HEK293 (cell line): ENCODE measurements around the gene NCAPD3.

ENCODE experiments used
- CTCF ChIA-PET: fragments of 350-600 bp; formaldehyde crosslinking; extraction: SDS; loops from one replicate; lab custom pipeline; 2021; ENCODE audit warnings: antibody characterized with exemption; lab: Yijun Ruan, JAX
- POLR2A ChIA-PET: fragments of 300-600 bp; formaldehyde crosslinking; extraction: SDS; loops from one replicate; lab custom pipeline; 2020; ENCODE audit warnings: antibody characterized with exemption, inconsistent platforms; lab: Yijun Ruan, JAX
- H3K27ac ChIP-seq: fragments of 200-500 bp; sonication (Bioruptor generic); 2 replicates; pipeline ENCODE4 v1.5.1; 2014; ENCODE audit warnings: low read depth, low read length, control low read depth, inconsistent platforms; ENCODE audit errors: extremely low read depth
- H3K36me3 ChIP-seq, 2 experiments: fragments of 200-500 bp in 1 of 2; sonication (Bioruptor generic) in 1 of 2; 1 replicate in 1 of 2; 2 replicates in 1 of 2; pipeline ENCODE4 v1.5.1; 2014 to 2017; ENCODE audit warnings: inconsistent platforms in 2 of 2, low read length in 2 of 2; ENCODE audit not compliant: control insufficient read depth in 2 of 2, insufficient read depth in 1 of 2
- H3K4me1 ChIP-seq: fragments of 200-500 bp; sonication (Bioruptor generic); 2 replicates; pipeline ENCODE4 v1.5.1; 2014; ENCODE audit warnings: mild to moderate bottlenecking, low read length, inconsistent platforms; ENCODE audit not compliant: control insufficient read depth, insufficient read depth
- H3K4me3 ChIP-seq: 2 replicates; pipeline ENCODE4 v1.5.1; 2011; ENCODE audit warnings: low read depth, mild to moderate bottlenecking, control low read depth, low read length, moderate library complexity
- H3K9me3 ChIP-seq: fragments of 200-500 bp; sonication (Bioruptor generic); 2 replicates; pipeline ENCODE4 v1.5.1; 2014; ENCODE audit warnings: low read depth, low read length, inconsistent platforms; ENCODE audit not compliant: control insufficient read depth, insufficient read depth
- GLI4 ChIP-seq: fragments of 450-650 bp; formaldehyde crosslinking; IDR thresholded peaks from 2 replicates; pipeline ENCODE4 v1.5.1; 2016; ENCODE audit warnings: missing biosample characterization, missing genetic modification characterization
- GLIS1 ChIP-seq: fragments of 450-650 bp; formaldehyde crosslinking; IDR thresholded peaks from 2 replicates; pipeline ENCODE4 v1.5.1; 2016; ENCODE audit warnings: missing biosample characterization, missing genetic modification characterization
- HOXC10 ChIP-seq: sonication (generic); formaldehyde crosslinking; IDR thresholded peaks from 2 replicates; pipeline ENCODE4 v1.8.1; 2023; ENCODE audit warnings: mild to moderate bottlenecking, missing genetic modification reagents
- SP3 ChIP-seq: fragments of 450-650 bp; formaldehyde crosslinking; IDR thresholded peaks from 2 replicates; pipeline ENCODE4 v1.5.1; 2016; ENCODE audit warnings: missing biosample characterization, missing genetic modification characterization
- SP7 ChIP-seq: fragments of 450-650 bp; formaldehyde crosslinking; IDR thresholded peaks from 2 replicates; pipeline ENCODE4 v1.5.1; 2016; ENCODE audit warnings: missing biosample characterization, missing genetic modification characterization
- TCF7L2 ChIP-seq: IDR thresholded peaks from 2 replicates; pipeline ENCODE4 v1.6.1; 2011; ENCODE audit warnings: low read depth, mild to moderate bottlenecking, inconsistent platforms, low read length, moderate library complexity, borderline replicate concordance
- YY1 ChIP-seq: fragments of 450-650 bp; formaldehyde crosslinking; IDR thresholded peaks from 2 replicates; pipeline ENCODE4 v1.5.1; 2018; ENCODE audit warnings: missing biosample characterization, missing genetic modification characterization
- ZFP41 ChIP-seq: fragments of 450-650 bp; formaldehyde crosslinking; IDR thresholded peaks from 2 replicates; pipeline ENCODE4 v1.5.1; 2016; ENCODE audit warnings: missing biosample characterization, missing genetic modification characterization, borderline replicate concordance
- ZNF132 ChIP-seq: fragments of 450-650 bp; formaldehyde crosslinking; IDR thresholded peaks from 2 replicates; pipeline ENCODE4 v1.5.1; 2017; ENCODE audit warnings: missing biosample characterization, missing genetic modification characterization, borderline replicate concordance
- ZNF202 ChIP-seq: fragments of 450-650 bp; formaldehyde crosslinking; IDR thresholded peaks from 2 replicates; pipeline ENCODE4 v1.5.1; 2016; ENCODE audit warnings: missing biosample characterization, missing genetic modification characterization, borderline replicate concordance
- ZNF24 ChIP-seq: fragments of 450-650 bp; formaldehyde crosslinking; IDR thresholded peaks from 2 replicates; pipeline ENCODE4 v1.5.1; 2016; ENCODE audit warnings: missing biosample characterization, missing genetic modification characterization
- ZNF274 ChIP-seq, 2 experiments: fragments of 200-500 bp in 1 of 2; fragments of 450-650 bp in 1 of 2; sonication (Bioruptor generic) in 1 of 2; formaldehyde crosslinking in 1 of 2; IDR thresholded peaks; 2 replicates each; pipeline versions ENCODE4 v1.5.1 to v1.6.1; 2014 to 2016; ENCODE audit warnings: borderline replicate concordance in 1 of 2, inconsistent platforms in 1 of 2, low read length in 1 of 2, missing biosample characterization in 1 of 2, missing genetic modification characterization in 1 of 2
- ZNF302 ChIP-seq: fragments of 450-650 bp; formaldehyde crosslinking; IDR thresholded peaks from 2 replicates; pipeline ENCODE4 v1.5.1; 2016; ENCODE audit warnings: missing biosample characterization, missing genetic modification characterization, low read depth
- ZNF341 ChIP-seq: fragments of 450-650 bp; formaldehyde crosslinking; IDR thresholded peaks from 2 replicates; pipeline ENCODE4; 2016; ENCODE audit warnings: low read depth, missing biosample characterization, missing genetic modification characterization
- ZNF354C ChIP-seq: fragments of 450-650 bp; formaldehyde crosslinking; IDR thresholded peaks from 2 replicates; pipeline ENCODE4 v1.5.1; 2016; ENCODE audit warnings: missing biosample characterization, missing genetic modification characterization, low read depth, borderline replicate concordance
- ZNF366 ChIP-seq: fragments of 450-650 bp; formaldehyde crosslinking; conservative IDR thresholded peaks from 2 replicates; pipeline ENCODE4 v1.5.1; 2016; ENCODE audit warnings: missing biosample characterization, missing genetic modification characterization
- ZNF514 ChIP-seq: fragments of 450-650 bp; formaldehyde crosslinking; IDR thresholded peaks from 2 replicates; pipeline ENCODE4 v1.5.1; 2016; ENCODE audit warnings: missing biosample characterization, missing genetic modification characterization
- ZNF549 ChIP-seq: fragments of 450-650 bp; IDR thresholded peaks from 2 replicates; pipeline ENCODE4 v1.5.1; 2018; ENCODE audit warnings: missing biosample characterization, missing genetic modification characterization, mild to moderate bottlenecking, inconsistent platforms, moderate library complexity
- ZNF558 ChIP-seq: fragments of 450-650 bp; formaldehyde crosslinking; IDR thresholded peaks from 2 replicates; pipeline ENCODE4 v1.5.1; 2016; ENCODE audit warnings: missing biosample characterization, missing genetic modification characterization
- ZNF560 ChIP-seq: fragments of 450-650 bp; formaldehyde crosslinking; IDR thresholded peaks from 2 replicates; pipeline ENCODE4 v1.5.1; 2017; ENCODE audit warnings: missing biosample characterization, missing genetic modification characterization, borderline replicate concordance
- ZNF658 ChIP-seq: fragments of 450-650 bp; formaldehyde crosslinking; IDR thresholded peaks from 2 replicates; pipeline ENCODE4; 2016; ENCODE audit warnings: missing biosample characterization, missing genetic modification characterization
- ZNF768 ChIP-seq: fragments of 450-650 bp; formaldehyde crosslinking; IDR thresholded peaks from 2 replicates; pipeline ENCODE4 v1.5.1; 2018; ENCODE audit warnings: missing biosample characterization, mild to moderate bottlenecking, missing genetic modification characterization
- ZNF792 ChIP-seq: fragments of 450-650 bp; formaldehyde crosslinking; IDR thresholded peaks from 2 replicates; pipeline ENCODE4 v1.5.1; 2016; ENCODE audit warnings: missing biosample characterization, missing genetic modification characterization
- ZXDB ChIP-seq: fragments of 450-650 bp; formaldehyde crosslinking; IDR thresholded peaks from 2 replicates; pipeline ENCODE4 v1.5.1; 2016; ENCODE audit warnings: missing biosample characterization, missing genetic modification characterization
- TF ChIP-seq, protein P1 (sequence below): fragments of 450-650 bp; formaldehyde crosslinking; IDR thresholded peaks from 2 replicates; pipeline ENCODE4 v1.5.1; 2016; ENCODE audit warnings: missing biosample characterization, missing genetic modification characterization
- TF ChIP-seq, protein P2 (sequence below): fragments of 450-650 bp; formaldehyde crosslinking; IDR thresholded peaks from 2 replicates; pipeline ENCODE4 v1.5.1; 2016; ENCODE audit warnings: missing biosample characterization, missing genetic modification characterization
- TF ChIP-seq, protein P3 (sequence below): fragments of 450-650 bp; formaldehyde crosslinking; IDR thresholded peaks from 2 replicates; pipeline ENCODE4 v1.5.1; 2016; ENCODE audit warnings: missing biosample characterization, missing genetic modification characterization

Gene NCAPD3

DNA sequence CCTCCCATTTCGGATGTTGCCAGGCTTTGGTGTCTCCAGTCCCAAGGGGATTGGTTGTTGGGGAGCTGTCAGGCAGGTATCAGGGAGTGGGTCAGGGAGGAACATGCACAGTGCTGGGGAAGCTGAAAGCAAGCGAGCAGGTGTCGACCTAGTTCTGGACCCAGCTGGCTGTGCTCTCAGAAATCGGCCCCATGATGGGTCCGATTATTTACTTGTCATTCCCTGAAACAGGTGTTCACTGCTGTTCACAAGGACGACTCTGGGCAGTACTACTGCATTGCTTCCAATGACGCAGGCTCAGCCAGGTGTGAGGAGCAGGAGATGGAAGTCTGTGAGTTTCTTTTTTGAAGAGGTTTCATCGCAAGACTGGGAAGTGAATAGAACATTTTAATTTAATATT is 78.1 kb downstream of the NCAPD3 start:
- no peak for TF ChIP-seq ZNF560 (tag by site-specific recombination)
- no peak for TF ChIP-seq ZNF514 (tag by site-specific recombination)
- no peak for TF ChIP-seq ZNF132
- no peak for TF ChIP-seq GLI4
- no peak for TF ChIP-seq ZNF202 (tag by site-specific recombination)
- TF ChIP-seq, protein P1, sequence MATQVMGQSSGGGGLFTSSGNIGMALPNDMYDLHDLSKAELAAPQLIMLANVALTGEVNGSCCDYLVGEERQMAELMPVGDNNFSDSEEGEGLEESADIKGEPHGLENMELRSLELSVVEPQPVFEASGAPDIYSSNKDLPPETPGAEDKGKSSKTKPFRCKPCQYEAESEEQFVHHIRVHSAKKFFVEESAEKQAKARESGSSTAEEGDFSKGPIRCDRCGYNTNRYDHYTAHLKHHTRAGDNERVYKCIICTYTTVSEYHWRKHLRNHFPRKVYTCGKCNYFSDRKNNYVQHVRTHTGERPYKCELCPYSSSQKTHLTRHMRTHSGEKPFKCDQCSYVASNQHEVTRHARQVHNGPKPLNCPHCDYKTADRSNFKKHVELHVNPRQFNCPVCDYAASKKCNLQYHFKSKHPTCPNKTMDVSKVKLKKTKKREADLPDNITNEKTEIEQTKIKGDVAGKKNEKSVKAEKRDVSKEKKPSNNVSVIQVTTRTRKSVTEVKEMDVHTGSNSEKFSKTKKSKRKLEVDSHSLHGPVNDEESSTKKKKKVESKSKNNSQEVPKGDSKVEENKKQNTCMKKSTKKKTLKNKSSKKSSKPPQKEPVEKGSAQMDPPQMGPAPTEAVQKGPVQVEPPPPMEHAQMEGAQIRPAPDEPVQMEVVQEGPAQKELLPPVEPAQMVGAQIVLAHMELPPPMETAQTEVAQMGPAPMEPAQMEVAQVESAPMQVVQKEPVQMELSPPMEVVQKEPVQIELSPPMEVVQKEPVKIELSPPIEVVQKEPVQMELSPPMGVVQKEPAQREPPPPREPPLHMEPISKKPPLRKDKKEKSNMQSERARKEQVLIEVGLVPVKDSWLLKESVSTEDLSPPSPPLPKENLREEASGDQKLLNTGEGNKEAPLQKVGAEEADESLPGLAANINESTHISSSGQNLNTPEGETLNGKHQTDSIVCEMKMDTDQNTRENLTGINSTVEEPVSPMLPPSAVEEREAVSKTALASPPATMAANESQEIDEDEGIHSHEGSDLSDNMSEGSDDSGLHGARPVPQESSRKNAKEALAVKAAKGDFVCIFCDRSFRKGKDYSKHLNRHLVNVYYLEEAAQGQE (tag by site-specific recombination) = no peak
- no peak for TF ChIP-seq GLIS1 (tag by site-specific recombination)
- TF ChIP-seq ZNF274 (IDR thresholded peaks at IDR 0.05; ENCODE audit: low read length) = no peak
- no peak for TF ChIP-seq ZNF274 (tag by site-specific recombination; IDR thresholded peaks at IDR 0.05; ENCODE audit: borderline replicate concordance)
- TF ChIP-seq, protein P2, sequence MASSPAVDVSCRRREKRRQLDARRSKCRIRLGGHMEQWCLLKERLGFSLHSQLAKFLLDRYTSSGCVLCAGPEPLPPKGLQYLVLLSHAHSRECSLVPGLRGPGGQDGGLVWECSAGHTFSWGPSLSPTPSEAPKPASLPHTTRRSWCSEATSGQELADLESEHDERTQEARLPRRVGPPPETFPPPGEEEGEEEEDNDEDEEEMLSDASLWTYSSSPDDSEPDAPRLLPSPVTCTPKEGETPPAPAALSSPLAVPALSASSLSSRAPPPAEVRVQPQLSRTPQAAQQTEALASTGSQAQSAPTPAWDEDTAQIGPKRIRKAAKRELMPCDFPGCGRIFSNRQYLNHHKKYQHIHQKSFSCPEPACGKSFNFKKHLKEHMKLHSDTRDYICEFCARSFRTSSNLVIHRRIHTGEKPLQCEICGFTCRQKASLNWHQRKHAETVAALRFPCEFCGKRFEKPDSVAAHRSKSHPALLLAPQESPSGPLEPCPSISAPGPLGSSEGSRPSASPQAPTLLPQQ (tag by site-specific recombination) = no peak
- TF ChIP-seq TCF7L2 = no peak
- TF ChIP-seq ZXDB (tag by site-specific recombination) = no peak
- no peak for TF ChIP-seq ZNF658 (tag by site-specific recombination)
- no peak for TF ChIP-seq ZNF302 (tag by site-specific recombination)
- TF ChIP-seq HOXC10 (CRISPR knock-in tag) = no peak
- no peak for TF ChIP-seq ZNF792
- TF ChIP-seq ZNF558 = no peak
- Histone ChIP-seq H3K27ac (no peak overlapping the region), H3K36me3 (peaks cover 0 to 78% of the 10 kb centered on the region in 2 experiments; a peak in 2 of 3 replicates), H3K4me1 (no peaks in the 10 kb centered on the region), H3K4me3 (no peak overlapping the region), H3K9me3 (no peaks in the 10 kb centered on the region; the same call in 1 of the 2 replicates)
- CTCF ChIA-PET = interaction anchor here (0.5 to 2.0 kb wide), 2 partner anchors 9 to 96 kb away, joined by 3 to 8 read pairs; no protein-coding TSS in a partner anchor
- POLR2A ChIA-PET = no interaction called here

DNA sequence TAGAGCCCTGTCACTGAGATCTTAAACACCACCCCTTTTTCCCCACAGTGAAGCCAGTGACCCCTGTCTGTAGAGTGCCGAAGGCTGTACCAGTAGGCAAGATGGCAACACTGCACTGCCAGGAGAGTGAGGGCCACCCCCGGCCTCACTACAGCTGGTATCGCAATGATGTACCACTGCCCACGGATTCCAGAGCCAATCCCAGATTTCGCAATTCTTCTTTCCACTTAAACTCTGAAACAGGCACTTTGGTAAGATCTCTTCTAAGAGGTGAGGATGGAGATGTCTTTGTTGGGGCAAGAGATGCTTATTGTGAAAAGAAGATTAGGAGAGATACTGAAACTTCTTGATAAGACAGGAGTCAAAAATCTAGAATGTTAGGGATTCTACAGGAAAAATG is 79.0 kb downstream of the NCAPD3 start:
- no peaks in the 10 kb centered on the region; the same call in 1 of the 2 replicates for H3K9me3 ChIP-seq
- H3K27ac ChIP-seq = no peak overlapping the region
- ChIA-PET CTCF (interaction anchor here (2.0 kb wide), 1 partner anchor 95 kb away, joined by 8 read pairs; no protein-coding TSS in a partner anchor), POLR2A (no interaction called here)
- TF ChIP-seq GLI4 = no peak
- TF ChIP-seq YY1 (tag by site-specific recombination) = no peak
- no peak for TF ChIP-seq SP3 (tag by site-specific recombination)
- TF ChIP-seq ZNF341 = no peak
- no peak for TF ChIP-seq ZFP41
- TF ChIP-seq ZNF549 (tag by site-specific recombination) = no peak
- TF ChIP-seq, protein P2 (tag by site-specific recombination) = no peak
- TF ChIP-seq SP7 (tag by site-specific recombination) = no peak
- no peak for TF ChIP-seq ZNF354C (tag by site-specific recombination)
- TF ChIP-seq ZNF24 = no peak
- no peak for TF ChIP-seq ZNF560 (tag by site-specific recombination)
- no peak for TF ChIP-seq ZNF366 (tag by site-specific recombination)
- TF ChIP-seq, protein P3, sequence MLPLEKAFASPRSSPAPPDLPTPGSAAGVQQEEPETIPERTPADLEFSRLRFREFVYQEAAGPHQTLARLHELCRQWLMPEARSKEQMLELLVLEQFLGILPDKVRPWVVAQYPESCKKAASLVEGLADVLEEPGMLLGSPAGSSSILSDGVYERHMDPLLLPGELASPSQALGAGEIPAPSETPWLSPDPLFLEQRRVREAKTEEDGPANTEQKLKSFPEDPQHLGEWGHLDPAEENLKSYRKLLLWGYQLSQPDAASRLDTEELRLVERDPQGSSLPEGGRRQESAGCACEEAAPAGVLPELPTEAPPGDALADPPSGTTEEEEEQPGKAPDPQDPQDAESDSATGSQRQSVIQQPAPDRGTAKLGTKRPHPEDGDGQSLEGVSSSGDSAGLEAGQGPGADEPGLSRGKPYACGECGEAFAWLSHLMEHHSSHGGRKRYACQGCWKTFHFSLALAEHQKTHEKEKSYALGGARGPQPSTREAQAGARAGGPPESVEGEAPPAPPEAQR = no peak
- no peak for TF ChIP-seq ZNF768 (tag by site-specific recombination)
- no peaks in the 10 kb centered on the region for H3K4me1 ChIP-seq
- no peak overlapping the region for H3K4me3 ChIP-seq
- peaks cover 0 to 73% of the 10 kb centered on the region in 2 experiments; a peak in 2 of 3 replicates for H3K36me3 ChIP-seq
